GM18502 (cell line): ENCODE data around the gene STAC3.

Experiments used
- ATAC-seq: cut with Tn5 transposase; IDR thresholded peaks from one replicate; pipeline ENCODE4 v1.9.1; 2021; ENCODE audit warnings: mild to moderate bottlenecking; ENCODE audit not compliant: unreplicated experiment, poor library complexity

Gene STAC3

DNA sequence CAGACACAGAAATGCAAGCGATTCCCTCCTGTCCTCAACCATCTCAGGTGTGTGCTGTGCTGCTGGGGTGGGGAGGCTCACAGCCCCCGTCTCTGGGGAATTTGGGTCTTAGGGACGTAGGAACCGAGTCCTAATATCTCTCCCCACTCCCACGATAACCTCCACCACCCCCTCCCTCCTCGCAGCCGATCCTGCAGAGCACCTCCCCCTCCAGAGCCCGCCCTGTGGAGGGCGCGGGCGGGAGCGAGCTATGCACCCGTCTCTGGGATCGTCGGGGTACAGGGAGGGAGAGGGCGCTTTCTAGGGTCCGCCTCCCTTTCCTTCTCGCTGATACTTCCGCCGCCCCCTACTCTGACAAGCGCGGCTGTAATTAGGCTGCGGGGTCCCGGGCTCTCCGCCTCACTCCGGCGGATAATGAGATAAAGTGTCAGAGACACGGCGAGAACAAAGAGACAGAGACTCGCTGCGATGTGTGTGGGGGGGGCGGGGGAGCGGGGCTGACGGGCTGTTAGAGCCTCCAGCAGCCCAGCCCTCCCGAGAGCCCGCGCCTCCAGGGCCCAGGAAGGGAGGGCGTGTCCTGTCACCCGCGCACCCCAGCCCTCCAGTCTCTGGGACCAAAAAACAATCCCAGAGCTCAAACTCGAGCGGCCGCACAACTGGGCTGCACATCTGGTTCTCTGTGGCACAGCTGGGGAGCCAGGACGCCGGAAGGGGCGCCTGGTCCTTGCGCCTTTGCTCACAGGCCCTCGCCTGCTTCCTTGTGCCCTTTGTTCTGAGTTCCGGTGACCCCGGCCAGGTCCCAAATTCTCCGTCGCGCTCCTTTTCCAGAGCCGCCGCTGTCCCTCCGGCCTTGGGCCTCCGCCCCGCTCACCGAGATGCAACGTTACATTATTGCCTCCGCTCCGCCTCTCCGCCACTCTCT is 12.8 kb downstream of the STAC3 start:
- no peak for ATAC-seq

DNA sequence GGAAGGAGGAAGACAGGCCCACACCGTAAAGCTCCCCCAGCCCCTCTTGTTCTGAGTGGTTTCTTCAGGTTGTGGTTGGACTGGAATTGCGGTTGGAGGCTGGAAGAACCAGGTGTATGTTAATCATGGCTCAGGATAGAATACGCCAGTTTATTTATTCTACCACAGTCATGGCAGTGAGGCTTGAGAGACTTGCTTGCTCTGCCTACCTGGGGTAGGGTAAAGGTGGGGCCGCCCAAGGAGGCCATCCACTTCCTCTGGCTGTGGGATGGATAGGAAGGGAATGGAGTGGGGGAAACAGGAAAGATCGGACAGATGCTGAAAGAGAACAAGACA is 13.4 kb downstream of the STAC3 start:
- no peak for ATAC-seq

DNA sequence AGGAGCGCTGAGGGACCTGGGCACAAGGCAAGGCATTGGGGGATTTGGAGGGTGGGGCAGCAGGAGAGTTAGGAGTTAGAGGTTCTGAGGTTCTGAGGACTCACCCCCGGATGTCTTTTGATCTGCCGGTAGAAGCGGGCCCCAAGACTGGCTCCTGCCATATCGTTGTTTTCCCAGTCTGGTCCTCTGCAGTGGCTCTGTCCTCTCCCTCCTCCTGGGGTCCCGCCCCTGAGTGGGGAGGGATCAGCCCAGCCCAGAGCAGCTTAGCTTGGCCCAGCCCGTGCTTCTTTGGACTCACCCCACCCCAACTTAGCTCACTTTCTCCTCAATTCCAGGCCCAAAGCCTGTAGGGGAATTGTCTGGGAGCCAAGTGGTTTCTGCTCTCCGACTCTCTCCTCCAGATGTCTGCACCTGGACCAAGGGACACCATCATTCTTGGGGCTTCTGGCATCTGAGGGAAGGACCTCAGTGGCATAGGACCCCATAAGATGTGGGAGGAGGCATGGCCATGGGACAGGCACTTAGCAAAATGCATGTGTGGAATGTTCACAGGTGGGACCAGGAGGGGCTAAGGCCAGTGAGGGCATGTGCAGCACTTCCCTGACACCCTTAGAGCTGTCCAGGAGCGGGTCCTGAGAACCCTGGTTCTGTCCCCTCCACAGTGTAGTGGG is 13.9 kb downstream of the STAC3 start:
- ATAC-seq = no peak

DNA sequence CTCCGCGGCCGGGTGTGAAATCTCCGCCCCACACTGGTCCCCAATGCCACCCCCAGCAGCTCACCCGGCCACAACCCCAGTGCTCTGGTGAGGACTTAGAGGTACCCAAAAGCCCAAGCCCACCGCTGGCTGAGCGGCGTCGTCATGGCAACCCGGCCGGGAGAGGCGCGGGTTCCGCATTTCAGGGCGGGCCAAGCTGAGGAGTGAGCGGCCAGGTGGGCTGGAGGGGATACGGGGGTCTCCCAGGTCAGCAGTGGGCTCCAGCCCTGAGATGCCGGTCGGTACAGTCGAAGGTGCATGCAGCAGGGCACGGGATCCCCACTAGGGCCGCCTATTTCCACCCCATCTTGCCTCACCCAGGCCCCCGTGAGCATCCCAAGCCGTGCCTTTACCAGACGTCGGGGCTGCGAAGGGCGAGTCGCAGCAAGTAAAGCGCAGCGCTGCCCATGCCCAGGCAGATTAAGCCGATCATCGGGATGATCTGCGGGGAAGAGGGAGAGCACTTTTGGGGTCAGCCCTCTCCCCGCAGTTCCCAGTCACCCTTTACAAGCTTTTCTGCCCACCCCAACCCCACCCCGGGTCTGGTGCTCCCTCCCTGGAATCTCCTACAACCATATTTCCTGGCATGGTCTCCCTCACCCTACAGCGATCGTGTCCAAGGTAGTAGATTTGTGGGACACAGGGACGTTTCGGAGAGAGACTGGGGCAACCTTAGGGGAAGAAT is 14.6 kb downstream of the STAC3 start:
- ATAC-seq = no peak

DNA sequence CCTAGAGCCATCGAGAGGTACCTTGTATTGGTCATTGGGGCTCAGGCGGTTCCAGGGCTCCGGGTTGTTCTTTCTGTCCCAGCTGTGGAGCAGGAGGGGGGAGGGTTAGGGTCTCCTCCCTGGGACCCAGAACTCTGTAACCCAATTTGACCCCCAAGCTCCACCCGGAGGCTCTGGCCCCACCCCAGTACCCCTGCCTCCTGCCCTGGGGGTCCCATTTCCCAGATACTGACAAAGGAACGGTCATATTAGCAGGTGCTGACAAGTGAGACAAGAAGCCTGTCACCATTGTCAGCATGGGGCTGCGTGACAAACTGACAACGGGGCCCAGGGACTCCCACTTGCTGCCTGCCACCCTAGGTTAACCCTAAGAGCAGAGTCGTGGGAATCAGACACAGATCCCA is 15.3 kb downstream of the STAC3 start:
- no peak for ATAC-seq

DNA sequence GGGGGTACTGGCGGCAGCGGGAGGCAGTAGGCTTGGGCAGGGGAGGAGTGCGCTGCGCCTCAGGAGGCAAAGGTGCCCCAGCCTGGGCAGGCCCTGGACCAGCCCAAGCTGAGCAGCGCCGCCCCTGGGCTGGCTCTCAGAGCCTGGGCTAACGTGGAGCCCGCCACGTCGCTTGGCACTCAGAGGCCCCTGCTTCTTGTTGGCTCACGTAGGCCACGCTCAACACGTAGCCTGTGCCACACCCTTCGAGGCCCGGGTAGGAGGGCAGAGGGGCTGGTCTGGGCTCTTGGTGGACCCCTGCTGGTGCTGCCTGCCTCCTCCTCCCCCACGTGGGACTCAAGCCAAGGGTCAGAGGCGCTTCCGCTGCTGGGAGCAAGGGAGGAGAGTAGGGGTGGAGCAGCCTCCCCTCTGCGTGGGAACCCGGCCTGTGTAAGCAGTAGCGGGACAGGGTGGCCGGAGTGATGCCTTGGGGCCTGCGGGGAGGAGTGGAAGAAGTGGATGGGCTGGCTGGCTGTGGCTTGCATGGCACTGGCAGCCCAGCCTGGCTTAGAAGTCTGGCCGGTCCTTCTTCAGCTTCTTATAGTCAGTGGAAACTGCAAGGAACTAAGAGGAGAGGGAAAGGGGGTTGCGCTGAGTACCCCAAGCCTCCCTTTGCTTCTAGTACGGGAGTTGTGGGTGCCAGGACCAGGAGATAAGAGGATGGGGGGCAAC is 15.8 kb downstream of the STAC3 start:
- ATAC-seq = no peak

DNA sequence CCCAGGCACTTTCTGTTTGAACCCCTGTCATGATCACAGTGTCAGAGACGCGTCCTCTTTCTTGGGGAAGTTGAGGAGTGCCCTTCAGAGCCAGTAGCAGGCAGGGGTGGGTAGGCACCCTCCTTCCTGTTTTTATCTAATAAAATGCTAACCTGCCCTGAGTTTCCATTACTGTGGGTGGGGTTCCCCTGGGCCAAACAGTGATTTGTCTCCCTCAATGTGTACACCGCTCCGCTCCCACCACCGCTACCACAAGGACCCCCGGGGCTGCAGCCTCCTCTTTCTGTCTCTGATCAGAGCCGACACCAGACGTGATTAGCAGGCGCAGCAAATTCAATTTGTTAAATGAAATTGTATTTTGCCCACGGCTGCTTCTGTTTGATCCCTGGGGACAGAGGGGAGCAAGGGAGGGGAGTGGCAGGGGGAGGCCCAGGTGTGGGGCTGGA is 16.4 kb downstream of the STAC3 start:
- ATAC-seq = no peak

DNA sequence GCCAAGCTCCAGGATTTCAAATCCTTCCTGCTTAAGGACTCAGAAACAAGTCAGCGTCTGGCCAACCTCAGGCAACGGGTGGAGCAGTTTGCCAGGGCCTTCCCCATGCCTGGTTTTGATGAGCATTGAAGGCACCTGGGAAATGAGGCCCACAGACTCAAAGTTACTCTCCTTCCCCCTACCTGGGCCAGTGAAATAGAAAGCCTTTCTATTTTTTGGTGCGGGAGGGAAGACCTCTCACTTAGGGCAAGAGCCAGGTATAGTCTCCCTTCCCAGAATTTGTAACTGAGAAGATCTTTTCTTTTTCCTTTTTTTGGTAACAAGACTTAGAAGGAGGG is 16.8 kb downstream of the STAC3 start:
- ATAC-seq = no peak

DNA sequence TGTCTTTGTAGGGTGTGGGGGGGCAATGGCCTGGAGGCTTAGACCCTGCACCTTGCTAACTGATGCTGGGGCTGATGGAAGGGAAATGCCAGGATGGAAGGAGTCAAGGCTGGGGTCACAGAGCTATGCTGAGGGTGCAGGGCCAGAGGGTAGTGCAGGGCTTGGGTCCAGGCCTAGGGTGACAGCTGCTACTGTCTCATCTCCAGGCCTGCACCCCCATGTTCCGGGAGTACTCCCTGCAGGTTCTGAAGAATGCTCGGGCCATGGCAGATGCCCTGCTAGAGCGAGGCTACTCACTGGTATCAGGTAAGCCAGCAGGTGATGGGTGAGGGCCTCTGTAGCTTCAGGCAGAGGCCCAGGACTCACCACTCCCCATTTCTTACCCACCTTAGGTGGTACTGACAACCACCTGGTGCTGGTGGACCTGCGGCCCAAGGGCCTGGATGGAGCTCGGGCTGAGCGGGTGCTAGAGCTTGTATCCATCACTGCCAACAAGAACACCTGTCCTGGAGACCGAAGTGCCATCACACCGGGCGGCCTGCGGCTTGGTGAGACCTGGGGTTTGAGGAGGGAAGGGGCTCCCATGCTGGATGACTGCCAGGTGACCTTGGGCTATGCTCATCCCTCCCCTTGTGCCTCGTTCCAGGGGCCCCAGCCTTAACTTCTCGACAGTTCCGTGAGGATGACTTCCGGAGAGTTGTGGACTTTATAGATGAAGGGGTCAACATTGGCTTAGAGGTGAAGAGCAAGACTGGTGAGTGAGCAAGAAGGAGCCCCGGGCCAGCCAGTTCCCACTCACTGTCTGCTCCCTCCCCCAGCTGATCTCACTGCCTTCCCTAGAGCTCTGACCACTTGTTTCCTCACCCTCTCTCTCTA is 17.4 kb downstream of the STAC3 start:
- no peak for ATAC-seq

DNA sequence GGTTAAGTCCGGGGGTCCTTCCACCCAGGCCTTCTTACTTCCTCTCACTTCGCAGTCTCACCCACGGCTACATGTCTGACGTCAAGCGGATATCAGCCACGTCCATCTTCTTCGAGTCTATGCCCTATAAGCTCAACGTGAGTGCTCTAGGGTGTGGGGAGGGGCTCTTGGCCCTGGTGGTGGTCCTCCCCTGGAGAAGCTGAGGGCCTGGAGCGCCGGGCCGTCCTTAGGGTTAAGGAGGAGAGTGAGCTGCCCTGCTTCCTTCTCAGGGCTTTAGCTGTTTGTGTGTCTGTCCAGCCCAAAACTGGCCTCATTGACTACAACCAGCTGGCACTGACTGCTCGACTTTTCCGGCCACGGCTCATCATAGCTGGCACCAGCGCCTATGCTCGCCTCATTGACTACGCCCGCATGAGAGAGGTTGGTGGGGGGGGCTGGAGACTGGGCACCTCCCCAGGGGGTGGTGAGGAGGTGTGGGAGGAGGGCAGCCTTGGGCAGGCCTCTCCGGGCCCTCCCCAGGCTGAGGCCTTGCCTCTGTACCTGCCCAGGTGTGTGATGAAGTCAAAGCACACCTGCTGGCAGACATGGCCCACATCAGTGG is 18.7 kb downstream of the STAC3 start:
- ATAC-seq = no peak

DNA sequence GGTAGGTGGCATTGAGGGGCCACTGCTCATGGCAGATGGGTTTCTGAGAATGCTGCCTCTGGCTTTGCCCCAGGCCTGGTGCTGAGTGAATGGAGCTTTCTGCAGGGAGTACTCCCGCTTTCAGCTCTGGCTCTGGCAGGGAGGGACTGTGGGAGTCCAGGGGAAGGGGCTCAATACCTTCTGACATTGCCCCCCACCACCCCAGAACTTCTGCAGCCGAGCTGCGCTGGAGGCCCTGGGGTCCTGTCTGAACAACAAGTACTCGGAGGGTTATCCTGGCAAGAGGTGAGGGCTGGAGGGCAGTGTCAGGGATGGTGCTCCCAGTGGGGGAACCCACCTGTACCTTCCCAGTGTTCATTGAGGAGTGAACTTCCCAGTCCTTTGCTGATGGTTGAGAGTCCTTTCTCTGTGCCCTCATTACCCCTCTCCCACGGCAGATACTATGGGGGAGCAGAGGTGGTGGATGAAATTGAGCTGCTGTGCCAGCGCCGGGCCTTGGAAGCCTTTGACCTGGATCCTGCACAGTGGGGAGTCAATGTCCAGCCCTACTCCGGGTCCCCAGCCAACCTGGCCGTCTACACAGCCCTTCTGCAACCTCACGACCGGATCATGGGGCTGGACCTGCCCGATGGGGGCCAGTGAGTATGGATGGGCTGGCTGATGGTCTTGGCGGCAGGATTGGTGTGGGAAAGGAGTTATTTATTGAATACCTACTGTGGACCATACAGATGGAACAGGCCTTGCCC is 19.5 kb downstream of the STAC3 start:
- no peak for ATAC-seq

DNA sequence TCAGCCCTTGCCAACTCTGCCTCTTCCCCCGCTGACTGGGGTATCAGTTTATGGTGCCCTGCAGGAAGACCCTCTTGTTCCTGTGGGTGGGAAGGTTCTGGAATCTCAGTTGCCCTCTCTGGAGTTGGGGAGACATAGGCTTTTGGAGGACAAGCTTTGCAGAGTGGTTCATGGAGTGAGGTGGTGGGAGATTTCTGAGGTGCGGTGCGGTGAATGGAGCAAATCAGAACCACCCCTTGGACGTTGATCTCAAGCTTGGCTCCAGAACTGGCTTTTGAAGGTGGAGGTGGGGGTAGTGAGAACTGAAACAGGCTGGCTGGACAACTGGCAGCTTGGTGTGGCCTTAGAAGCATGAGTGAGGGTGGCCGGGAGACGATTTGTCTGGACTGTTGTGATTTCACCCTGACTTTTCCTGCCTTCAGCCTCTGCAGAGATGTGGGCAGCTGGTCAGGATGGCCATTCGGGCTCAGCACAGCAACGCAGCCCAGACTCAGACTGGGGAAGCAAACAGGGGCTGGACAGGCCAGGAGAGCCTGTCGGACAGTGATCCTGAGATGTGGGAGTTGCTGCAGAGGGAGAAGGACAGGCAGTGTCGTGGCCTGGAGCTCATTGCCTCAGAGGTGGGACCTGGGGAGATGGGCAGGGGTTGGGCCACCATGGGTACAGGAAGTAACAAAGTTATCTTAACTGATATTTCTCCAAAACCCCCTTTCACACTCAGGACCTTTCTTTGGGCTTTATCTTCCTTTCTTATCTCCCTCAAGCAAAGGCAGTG is 20.4 kb downstream of the STAC3 start:
- no peak for ATAC-seq

DNA sequence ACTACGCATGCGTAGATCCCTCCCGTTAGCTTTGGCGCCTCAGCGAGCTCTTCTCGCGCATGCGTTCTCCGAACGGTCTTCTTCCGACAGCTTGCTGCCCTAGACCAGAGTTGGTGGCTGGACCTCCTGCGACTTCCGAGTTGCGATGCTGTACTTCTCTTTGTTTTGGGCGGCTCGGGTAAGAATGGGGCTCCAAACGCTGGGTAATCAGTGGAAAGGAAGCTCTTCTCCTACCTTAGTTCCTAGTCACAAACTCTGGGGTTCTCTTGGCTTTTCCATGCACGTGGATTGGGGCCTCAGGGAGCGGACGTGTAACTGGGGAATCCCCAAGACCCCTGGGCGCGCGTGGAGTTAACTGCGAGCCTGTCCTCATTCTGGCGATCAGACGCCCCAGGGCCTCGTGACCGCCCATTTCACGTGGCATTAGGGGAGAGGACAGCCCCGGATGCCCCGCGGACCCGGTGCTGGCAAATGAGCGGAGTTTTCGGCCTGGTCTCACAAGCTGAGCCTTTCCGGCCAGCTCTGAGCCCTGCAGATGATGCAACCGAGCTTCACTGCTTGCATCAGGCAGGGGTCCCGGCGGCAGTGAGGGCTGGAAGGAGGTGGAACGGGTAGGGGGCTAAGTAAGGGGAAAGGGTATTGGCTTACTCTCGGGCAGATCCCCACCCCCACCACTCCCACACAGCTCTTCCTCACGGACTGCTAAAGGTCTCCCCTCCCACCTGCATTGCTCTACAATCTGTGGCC is 21.2 kb downstream of the STAC3 start, which contains the start of gene SHMT2:
SHMT2 (plus strand) TSS at position 78 of the 747 bp plus-strand sequence; CDS start at position 146, 68 bp downstream.
- ATAC-seq = peak; percentile 58

DNA sequence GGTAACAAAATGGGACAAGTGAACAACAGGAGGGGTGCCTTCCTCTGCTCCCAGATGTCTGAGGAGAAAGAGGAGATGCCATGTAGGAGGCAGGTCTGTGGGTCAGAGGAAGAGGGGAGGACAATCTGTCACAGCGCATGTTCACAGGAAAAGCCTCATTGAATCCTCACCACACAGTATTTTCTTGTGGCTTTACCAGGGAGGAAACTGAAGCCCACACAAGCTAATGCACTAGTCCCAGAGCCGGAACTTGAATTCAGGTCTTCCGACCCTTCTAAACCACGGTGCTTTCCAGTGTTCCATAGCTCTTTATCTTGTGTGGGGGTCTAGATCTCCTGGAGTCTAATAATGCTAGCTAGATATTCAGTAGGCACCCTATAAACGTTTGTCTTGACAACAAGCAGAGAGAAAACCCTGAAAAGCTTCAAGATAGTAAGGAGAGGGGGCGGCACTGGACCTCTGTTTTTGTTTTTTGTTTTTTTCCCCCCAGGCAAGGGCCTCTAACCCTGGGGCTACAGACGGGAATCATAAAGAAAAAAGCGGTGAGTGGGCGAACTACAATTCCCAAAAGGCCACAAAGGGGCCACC is 21.8 kb downstream of the STAC3 start:
- ATAC-seq = peak; percentile 16

DNA sequence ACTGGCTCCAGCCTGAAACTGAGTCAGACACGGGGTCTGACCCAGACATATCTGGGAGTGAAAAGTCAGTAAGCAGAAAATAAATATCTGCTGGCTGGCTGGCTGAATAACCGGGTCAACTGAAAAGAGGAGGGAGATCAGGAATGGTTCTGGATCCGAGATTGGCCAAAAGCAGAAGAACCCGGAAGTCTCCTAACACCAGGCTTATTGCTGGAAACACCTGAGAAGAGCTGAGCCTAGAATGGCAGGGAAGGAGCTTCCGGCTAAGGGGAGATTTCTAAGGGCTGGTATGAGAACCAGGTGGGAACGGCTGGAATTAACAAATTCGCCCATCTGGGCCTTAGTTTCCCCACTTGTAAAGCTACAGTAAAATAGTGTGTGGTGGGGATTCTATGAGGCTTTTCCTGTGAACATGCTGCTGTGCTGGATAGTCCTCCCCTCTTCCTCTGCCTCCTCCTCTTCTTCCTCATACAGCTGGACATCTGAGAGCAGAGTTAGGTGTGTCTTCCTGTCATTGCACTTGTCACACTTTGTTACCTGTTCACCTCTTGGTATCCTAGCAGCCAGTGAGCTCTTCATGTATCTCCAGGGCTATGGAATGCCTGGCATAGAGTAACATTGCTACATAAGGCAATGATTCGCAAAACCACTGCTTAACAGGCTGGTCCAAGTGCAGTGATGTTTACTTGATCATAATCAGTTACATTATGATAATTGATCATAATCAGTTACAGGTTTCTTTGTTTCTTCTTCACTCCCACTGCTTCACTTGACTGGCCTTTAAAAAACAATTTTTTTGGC is 23.5 kb downstream of the STAC3 start:
- no peak for ATAC-seq
